HepG2 (cell line): ENCODE results near the gene DAG1. TPM values are rescaled to one million over a fixed set of nuclear protein-coding genes. Genes with fewer than 3 reads are reported as not detected.

Source experiments
- BCL3 ChIP-seq: sonication (generic); formaldehyde crosslinking; IDR thresholded peaks from 2 replicates; pipeline ENCODE4 v1.5.1; 2020; ENCODE audit warnings: mild to moderate bottlenecking, missing genetic modification reagents, moderate library complexity
- CC2D1A ChIP-seq: sonication (generic); formaldehyde crosslinking; IDR thresholded peaks from 2 replicates; pipeline ENCODE4 v1.8.1; 2023; ENCODE audit warnings: mild to moderate bottlenecking, missing genetic modification reagents
- DR1 ChIP-seq: sonication (generic); formaldehyde crosslinking; IDR thresholded peaks from 2 replicates; pipeline ENCODE4 v1.8.0; 2021; ENCODE audit warnings: mild to moderate bottlenecking, missing genetic modification reagents, inconsistent platforms
- HINFP ChIP-seq: sonication (generic); formaldehyde crosslinking; IDR thresholded peaks from 2 replicates; pipeline ENCODE4 v1.4.0; 2020; ENCODE audit warnings: low read depth, mild to moderate bottlenecking, missing genetic modification reagents
- HNF4G ChIP-seq, 2 experiments: sonication (generic) in 1 of 2; formaldehyde crosslinking in 1 of 2; IDR thresholded peaks; 2 replicates each; pipeline versions ENCODE4 v1.4.0 to v1.6.1; 2011 to 2020; ENCODE audit warnings: borderline replicate concordance in 2 of 2, low read depth in 2 of 2, mild to moderate bottlenecking in 2 of 2, low read length in 1 of 2, missing genetic modification reagents in 1 of 2, moderate library complexity in 1 of 2
- NFYB ChIP-seq: sonication (generic); formaldehyde crosslinking; IDR thresholded peaks from 2 replicates; pipeline ENCODE4 v1.4.0; 2020; ENCODE audit warnings: missing genetic modification reagents
- TAF15 ChIP-seq: fragments of 200-400 bp; formaldehyde crosslinking; IDR thresholded peaks from one replicate; pipeline ENCODE4 v1.6.1; 2018; ENCODE audit warnings: mild to moderate bottlenecking, low read depth, low read length; ENCODE audit not compliant: poor library complexity, severe bottlenecking
- TEAD2 ChIP-seq: sonication (generic); formaldehyde crosslinking; IDR thresholded peaks from 2 replicates; pipeline ENCODE4 v1.9.0; 2021; ENCODE audit warnings: missing genetic modification reagents
- TMF1 ChIP-seq: sonication (generic); formaldehyde crosslinking; IDR thresholded peaks from 2 replicates; pipeline ENCODE4 v1.8.1; 2022; ENCODE audit warnings: low read depth, missing genetic modification reagents
- ZEB1 ChIP-seq: IDR thresholded peaks from 2 replicates; pipeline ENCODE4 v1.6.1; 2012; ENCODE audit warnings: mild to moderate bottlenecking, low read depth, inconsistent platforms; ENCODE audit not compliant: insufficient replicate concordance
- ZNF101 ChIP-seq: sonication (generic); formaldehyde crosslinking; IDR thresholded peaks from 2 replicates; pipeline ENCODE4 v1.4.0; 2020; ENCODE audit warnings: mild to moderate bottlenecking, low read depth, missing genetic modification reagents, borderline replicate concordance
- ZNF18 ChIP-seq: sonication (generic); formaldehyde crosslinking; IDR thresholded peaks from 2 replicates; pipeline ENCODE4 v1.8.0; 2022; ENCODE audit warnings: mild to moderate bottlenecking, missing genetic modification reagents; ENCODE audit not compliant: insufficient replicate concordance
- ZNF503 ChIP-seq: sonication (generic); formaldehyde crosslinking; IDR thresholded peaks from 2 replicates; pipeline ENCODE4 v1.4.0; 2020; ENCODE audit warnings: missing genetic modification reagents
- ZNF552 ChIP-seq: sonication (generic); formaldehyde crosslinking; IDR thresholded peaks from 2 replicates; pipeline ENCODE4 v1.9.0; 2022; ENCODE audit warnings: missing genetic modification reagents, mild to moderate bottlenecking, borderline replicate concordance
- ZNF614 ChIP-seq: IDR thresholded peaks from 2 replicates; pipeline ENCODE4 v1.6.1; 2018; ENCODE audit warnings: missing biosample characterization, missing genetic modification reagents, inconsistent platforms, borderline replicate concordance
- ZNF678 ChIP-seq: sonication (generic); formaldehyde crosslinking; IDR thresholded peaks from 2 replicates; pipeline ENCODE4 v1.4.0; 2020; ENCODE audit warnings: mild to moderate bottlenecking, missing genetic modification reagents
- ZNF710 ChIP-seq: sonication (generic); formaldehyde crosslinking; IDR thresholded peaks from 2 replicates; pipeline ENCODE4 v1.5.0; 2020; ENCODE audit warnings: mild to moderate bottlenecking, missing genetic modification reagents, borderline replicate concordance
- ZNF781 ChIP-seq: sonication (generic); formaldehyde crosslinking; IDR thresholded peaks from 2 replicates; pipeline ENCODE4 v1.5.1; 2020; ENCODE audit warnings: borderline replicate concordance, mild to moderate bottlenecking, missing genetic modification reagents; ENCODE audit errors: not compliant biosample characterization
- polyA plus RNA-seq, 8 experiments: library from polyadenylated mRNA; depleted of rRNA in 3 of 8; stranded (reverse) in 7 of 8; unstranded in 1 of 8; fragments of >200 nt; fragmentation: Illumina TruSeq in 4 of 8; extraction: Trizol in 4 of 8; gene quantifications; 2 replicates each; pipeline versions ENCODE4 v1.2.1 to v1.2.3, GENCODE V29; 2011 to 2016; ENCODE audit warnings: low read depth in 4 of 8, missing spikeins in 1 of 8, mixed read lengths in 1 of 8; ENCODE audit not compliant: insufficient read depth in 1 of 8
- total RNA-seq, 5 experiments: library from RNA; depleted of rRNA; stranded (reverse); fragments of >200 nt; fragmentation: Illumina TruSeq; extraction: Trizol; gene quantifications; 2 replicates each; pipeline ENCODE4 v1.2.3, GENCODE V29; 2016; ENCODE audit warnings: low read depth in 1 of 5

The DAG1 gene
- total and polyA plus RNA-seq, 2 of the 13 experiments (the other 11 are each of a cell fraction or from before 2014, with no cell fraction given) = 47.3 to 50.4 TPM

GRCh38 chr3:49469936-49470713 lies at the start of gene DAG1 (continued):
- TF ChIP-seq BCL3 (CRISPR knock-in tag) = peak; percentile 27; the same call in 1 of the 2 replicates
- no peak for TF ChIP-seq ZNF781 (CRISPR knock-in tag)
- no peak for TF ChIP-seq ZEB1
- no peak for TF ChIP-seq ZNF101 (CRISPR knock-in tag)
- TF ChIP-seq ZNF552 = peak; percentile 85; the same call in 1 of the 2 replicates
- TF ChIP-seq TMF1 = peak; percentile 61
- 0 out of 2 replicates have a peak, but pooled peaks have one; percentile 22 for TF ChIP-seq ZNF614 (CRISPR knock-in tag)
- TF ChIP-seq NFYB (CRISPR knock-in tag) = peak; percentile 63; the same call in 1 of the 2 replicates
- peak; percentile 85 for TF ChIP-seq ZNF18
- no peak for TF ChIP-seq ZNF678 (CRISPR knock-in tag)
- TF ChIP-seq ZNF503 = no peak
- no peak for TF ChIP-seq CC2D1A
- 0 out of 2 replicates have a peak, but pooled peaks have one; percentile 80 for TF ChIP-seq HINFP (CRISPR knock-in tag)
- peak; percentile 82 for TF ChIP-seq ZNF710 (CRISPR knock-in tag)
- TF ChIP-seq TEAD2 = no peak
- no peak for TF ChIP-seq TAF15
- TF ChIP-seq DR1 (CRISPR knock-in tag) = peak; percentile 68
- TF ChIP-seq HNF4G (IDR thresholded peaks at IDR 0.05; ENCODE audit: borderline replicate concordance, low read depth, low read length) = no peak
- TF ChIP-seq HNF4G (CRISPR knock-in tag; IDR thresholded peaks at IDR 0.05; ENCODE audit: borderline replicate concordance, low read depth) = peak; percentile 63
